MCF 10A (cell line): Measurements from ENCODE around the gene MLXIP. TPM values are rescaled to one million over a fixed set of nuclear protein-coding genes. Genes with fewer than 3 reads are reported as not detected.
A peak's percentile ranks its signal among the peaks of the same experiment; 100 is the strongest.
"Not testable (repeated sequence)": the region's sequence is repeated elsewhere in the genome, so short reads cannot be mapped to it uniquely, and the experiment has no call there.

ENCODE experiments used
- BruUV-seq: library from RNA; stranded (reverse); fragments of 400-500 nt; replicated peaks from 2 replicates; lab custom pipeline; 2021; lab: Mats Ljungman, UMichigan
- CTCF ChIA-PET: fragments of 300-600 bp; sonication (Branson Sonifier 250); formaldehyde crosslinking; extraction: SDS; loops from one replicate; lab custom pipeline; 2021; ENCODE audit warnings: antibody characterized with exemption, inconsistent platforms; lab: Yijun Ruan, JAX
- POLR2A ChIA-PET: fragments of 300-600, 350-650 bp; sonication (Branson Sonifier 250); formaldehyde crosslinking; extraction: SDS; loops from one replicate; lab custom pipeline; 2020; ENCODE audit warnings: antibody characterized with exemption, inconsistent platforms; lab: Yijun Ruan, JAX
- DNase-seq: peaks from one replicate; pipeline ENCODE4 v3.0.0-alpha.2; 2018; ENCODE audit not compliant: unreplicated experiment
- H3K27ac Mint-ChIP-seq: one replicate; pipeline ENCODE4 v1.8.0; 2022; ENCODE audit warnings: mild to moderate bottlenecking, low read depth, mixed read lengths; ENCODE audit not compliant: unreplicated experiment
- H3K27me3 Mint-ChIP-seq: one replicate; pipeline ENCODE4 v1.8.0; 2022; ENCODE audit warnings: mixed read lengths; ENCODE audit not compliant: insufficient read depth, unreplicated experiment
- H3K36me3 Mint-ChIP-seq: one replicate; pipeline ENCODE4 v1.8.0; 2022; ENCODE audit warnings: mild to moderate bottlenecking, moderate library complexity, mixed read lengths; ENCODE audit not compliant: insufficient read depth, unreplicated experiment
- H3K4me1 Mint-ChIP-seq: one replicate; pipeline ENCODE4 v1.8.0; 2022; ENCODE audit warnings: mixed read lengths; ENCODE audit not compliant: insufficient read depth, unreplicated experiment
- H3K4me3 Mint-ChIP-seq: one replicate; pipeline ENCODE4 v1.8.0; 2022; ENCODE audit warnings: mild to moderate bottlenecking, moderate library complexity, mixed read lengths; ENCODE audit not compliant: unreplicated experiment
- H3K9me3 Mint-ChIP-seq: one replicate; pipeline ENCODE4 v1.8.0; 2022; ENCODE audit warnings: mixed read lengths; ENCODE audit not compliant: unreplicated experiment
- CTCF ChIP-seq: fragments of 200-600 bp; IDR thresholded peaks from one replicate; pipeline ENCODE4 v1.8.0; 2022; ENCODE audit warnings: antibody characterized with exemption, mild to moderate bottlenecking; ENCODE audit not compliant: unreplicated experiment
- intact Hi-C: fragments of 100-400 bp; cut with micrococcal nuclease; formaldehyde crosslinking; loops from 2 replicates; pipeline ENCODE4 v1.14.1; 2022
- total RNA-seq: library from RNA; stranded (reverse); gene quantifications from 2 replicates; pipeline ENCODE4 v1.2.3, GENCODE V29; 2022

The MLXIP gene
- total RNA-seq, 1 experiment from 2014 or later = 35.6 TPM

GRCh38 chr12:122102331-122102730, 23.8 kb downstream of the MLXIP start:
- no TSS peak for BruUV-seq
- Mint-ChIP-seq H3K27me3 (no peaks in the 10 kb centered on the region), H3K9me3 (no peaks in the 10 kb centered on the region), H3K4me1 (peaks cover 41% of the 10 kb centered on the region), H3K27ac (no peak overlapping the region), H3K36me3 (no peaks in the 10 kb centered on the region), H3K4me3 (no peak overlapping the region)
- ChIA-PET POLR2A (interaction anchor here (1.1 to 8.4 kb wide), 3 partner anchors 6 to 22 kb away, joined by 3 to 179 read pairs (median 9); no protein-coding TSS in a partner anchor), CTCF (no interaction called here)
- DNase-seq = no peak
- intact Hi-C loops = no loop called here
- TF ChIP-seq CTCF = no peak

GRCh38 chr12:122104844-122105243, 26.3 kb downstream of the MLXIP start:
- BruUV-seq = no TSS peak
- Mint-ChIP-seq H3K36me3 (no peaks in the 10 kb centered on the region), H3K9me3 (no peaks in the 10 kb centered on the region), H3K4me3 (no peak overlapping the region), H3K27me3 (no peaks in the 10 kb centered on the region), H3K27ac (no peak overlapping the region), H3K4me1 (peaks cover 37% of the 10 kb centered on the region)
- ChIA-PET POLR2A (interaction anchor here (8.0 kb wide), 1 partner anchor 6 kb away, joined by 179 read pairs; no protein-coding TSS in a partner anchor), CTCF (interaction anchor here (0.7 kb wide), 1 partner anchor 9 kb away, joined by 3 read pairs; no protein-coding TSS in a partner anchor)
- intact Hi-C loops = no loop called here
- no peak for TF ChIP-seq CTCF
- DNase-seq = no peak

GRCh38 chr12:122105496-122105895, 26.9 kb downstream of the MLXIP start:
- H3K4me3 Mint-ChIP-seq, H3K27ac Mint-ChIP-seq, H3K27me3 Mint-ChIP-seq, CTCF ChIA-PET, H3K36me3 Mint-ChIP-seq, DNase-seq, BruUV-seq, H3K9me3 Mint-ChIP-seq, intact Hi-C loops: not testable (repeated sequence)
- H3K4me1 Mint-ChIP-seq = peaks cover 32% of the 10 kb centered on the region
- POLR2A ChIA-PET = interaction anchor here (8.0 kb wide), 1 partner anchor 7 kb away, joined by 179 read pairs; no protein-coding TSS in a partner anchor

GRCh38 chr12:122106843-122107242, 28.3 kb downstream of the MLXIP start:
- ChIA-PET CTCF (interaction anchor here (0.6 to 1.3 kb wide), 4 partner anchors 8 to 755 kb away, joined by 3 read pairs; partner anchors contain the start of gene ANAPC5), POLR2A (interaction anchor here (0.7 to 8.0 kb wide), 3 partner anchors 8 to 118 kb away, joined by 3 to 179 read pairs (median 110); partner anchors contain the start of gene MLXIP)
- no TSS peak for BruUV-seq
- H3K4me3 Mint-ChIP-seq = no peak overlapping the region
- H3K4me1 Mint-ChIP-seq = peaks cover 31% of the 10 kb centered on the region
- intact Hi-C loops = no loop called here
- H3K27ac Mint-ChIP-seq = peak overlapping the region; percentile 50
- no peak for DNase-seq
- no peaks in the 10 kb centered on the region for H3K36me3 Mint-ChIP-seq
- H3K27me3 Mint-ChIP-seq = no peaks in the 10 kb centered on the region
- H3K9me3 Mint-ChIP-seq = no peaks in the 10 kb centered on the region
- no peak for TF ChIP-seq CTCF
